Measurements from ENCODE around the gene DPF3.

The DPF3 gene

GRCh38 chr14:72708708-72709475 lies 185.0 kb downstream of the DPF3 start:
- DNase-seq: no peak

GRCh38 chr14:72708222-72708621 lies 185.7 kb downstream of the DPF3 start:
- no peak for DNase-seq

- no peak for DNase-seq
Measured at GRCh38 chr14:72706485-72706884, 187.4 kb downstream of the DPF3 start.

- no peak for DNase-seq
Measured at GRCh38 chr14:72704502-72704901, 189.4 kb downstream of the DPF3 start.

GRCh38 chr14:72701605-72702004 lies 192.3 kb downstream of the DPF3 start:
- DNase-seq: no peak

- DNase-seq: no peak
Measured at GRCh38 chr14:72701237-72701565, 192.7 kb downstream of the DPF3 start.

GRCh38 chr14:72700338-72701236 lies 193.3 kb downstream of the DPF3 start:
- no peak for DNase-seq

GRCh38 chr14:72699852-72700257 lies 194.0 kb downstream of the DPF3 start:
- no peak for DNase-seq

- no peak for DNase-seq
Measured at GRCh38 chr14:72699443-72699842, 194.5 kb downstream of the DPF3 start.

- DNase-seq: no peak
Measured at GRCh38 chr14:72692696-72693095, 201.2 kb downstream of the DPF3 start.

- DNase-seq: no peak
Measured at GRCh38 chr14:72690324-72690723, 203.6 kb downstream of the DPF3 start.

- DNase-seq: no peak
Measured at GRCh38 chr14:72688990-72689671, 204.8 kb downstream of the DPF3 start.

- no peak for DNase-seq
Measured at GRCh38 chr14:72686832-72687231, 207.1 kb downstream of the DPF3 start.

- DNase-seq: no peak
Measured at GRCh38 chr14:72686101-72686500, 207.8 kb downstream of the DPF3 start.

GRCh38 chr14:72685456-72685855 lies 208.4 kb downstream of the DPF3 start:
- no peak for DNase-seq

GRCh38 chr14:72683787-72684186 lies 210.1 kb downstream of the DPF3 start:
- DNase-seq: no peak

- no peak for DNase-seq
Measured at GRCh38 chr14:72682188-72682587, 211.7 kb downstream of the DPF3 start.

- no peak for DNase-seq
Measured at GRCh38 chr14:72680853-72681640, 212.9 kb downstream of the DPF3 start.

- DNase-seq: peak; percentile 62
Measured at GRCh38 chr14:72679536-72680151, 214.3 kb downstream of the DPF3 start.

- DNase-seq: peak; percentile 72
Measured at GRCh38 chr14:72679141-72679535, 214.8 kb downstream of the DPF3 start.

GRCh38 chr14:72678356-72678755 lies 215.5 kb downstream of the DPF3 start:
- DNase-seq: no peak

- DNase-seq: no peak
Measured at GRCh38 chr14:72677664-72678063, 216.2 kb downstream of the DPF3 start.

Measured in right hindlimb (tissue), 1 donor.